HepG2 (cell line): Measurements from ENCODE around the gene MLLT10. TPM values are rescaled to one million over a fixed set of nuclear protein-coding genes. Genes with fewer than 3 reads are reported as not detected.
A peak's percentile ranks its signal among the peaks of the same experiment; 100 is the strongest.

Experiments
- AHDC1 ChIP-seq: sonication (generic); formaldehyde crosslinking; IDR thresholded peaks from 2 replicates; pipeline ENCODE4 v1.5.1; 2020; ENCODE audit warnings: mild to moderate bottlenecking, missing genetic modification reagents, borderline replicate concordance
- KAT7 ChIP-seq: IDR thresholded peaks from 2 replicates; pipeline ENCODE4 v1.6.1; 2018; ENCODE audit warnings: borderline replicate concordance, missing compliant biosample characterization
- NFE2 ChIP-seq: sonication (generic); formaldehyde crosslinking; IDR thresholded peaks from 2 replicates; pipeline ENCODE4 v1.4.0; 2020; ENCODE audit warnings: missing genetic modification reagents
- TBX3 ChIP-seq: fragments of 450-650 bp; IDR thresholded peaks from 2 replicates; pipeline ENCODE4 v1.6.1; 2017; ENCODE audit warnings: antibody characterized with exemption, mild to moderate bottlenecking, inconsistent platforms, borderline replicate concordance
- TP53 ChIP-seq: sonication (generic); formaldehyde crosslinking; conservative IDR thresholded peaks from 2 replicates; pipeline ENCODE4 v1.4.0; 2020; ENCODE audit warnings: missing genetic modification reagents
- TSC22D2 ChIP-seq: sonication (generic); formaldehyde crosslinking; IDR thresholded peaks from 2 replicates; pipeline ENCODE4 v1.5.1; 2020; ENCODE audit warnings: missing genetic modification reagents, mild to moderate bottlenecking, borderline replicate concordance
- ZNF230 ChIP-seq: sonication (generic); formaldehyde crosslinking; IDR thresholded peaks from 2 replicates; pipeline ENCODE4 v1.4.0; 2020; ENCODE audit warnings: mild to moderate bottlenecking, missing genetic modification reagents
- ZNF343 ChIP-seq: sonication (generic); formaldehyde crosslinking; IDR thresholded peaks from 2 replicates; pipeline ENCODE4 v1.4.0; 2020; ENCODE audit warnings: mild to moderate bottlenecking, missing genetic modification reagents
- ZNF563 ChIP-seq: sonication (generic); formaldehyde crosslinking; IDR thresholded peaks from 2 replicates; pipeline ENCODE4 v1.8.0; 2022; ENCODE audit warnings: mild to moderate bottlenecking, moderate library complexity, missing genetic modification reagents
- ZNF616 ChIP-seq: sonication (generic); formaldehyde crosslinking; IDR thresholded peaks from 2 replicates; pipeline ENCODE4 v1.5.0; 2020; ENCODE audit warnings: low read depth, mild to moderate bottlenecking, missing genetic modification reagents
- ZNF720 ChIP-seq: sonication (generic); formaldehyde crosslinking; IDR thresholded peaks from 2 replicates; pipeline ENCODE4 v1.4.0; 2020; ENCODE audit warnings: missing genetic modification reagents
- polyA plus RNA-seq, 8 experiments: library from polyadenylated mRNA; depleted of rRNA in 3 of 8; stranded (reverse) in 7 of 8; unstranded in 1 of 8; fragments of >200 nt; fragmentation: Illumina TruSeq in 4 of 8; extraction: Trizol in 4 of 8; gene quantifications; 2 replicates each; pipeline versions ENCODE4 v1.2.1 to v1.2.3, GENCODE V29; 2011 to 2016; ENCODE audit warnings: low read depth in 4 of 8, missing spikeins in 1 of 8, mixed read lengths in 1 of 8; ENCODE audit not compliant: insufficient read depth in 1 of 8
- total RNA-seq, 5 experiments: library from RNA; depleted of rRNA; stranded (reverse); fragments of >200 nt; fragmentation: Illumina TruSeq; extraction: Trizol; gene quantifications; 2 replicates each; pipeline ENCODE4 v1.2.3, GENCODE V29; 2016; ENCODE audit warnings: low read depth in 1 of 5
- TF ChIP-seq, protein P1 (sequence below): IDR thresholded peaks from 2 replicates; pipeline ENCODE4 v1.4.0; 2020; ENCODE audit warnings: mild to moderate bottlenecking, missing genetic modification reagents
- TF ChIP-seq, protein P2 (sequence below), 2 experiments: sonication (generic) in 1 of 2; formaldehyde crosslinking in 1 of 2; IDR thresholded peaks; 2 replicates each; pipeline versions ENCODE4 v1.4.0 to v1.6.1; 2016 to 2020; ENCODE audit warnings: borderline replicate concordance in 1 of 2, low read depth in 1 of 2, mild to moderate bottlenecking in 1 of 2, missing genetic modification reagents in 1 of 2

The MLLT10 gene
- total and polyA plus RNA-seq, 2 of the 13 experiments (the other 11 are each of a cell fraction or from before 2014, with no cell fraction given) = 51.3 to 84.1 TPM

DNA sequence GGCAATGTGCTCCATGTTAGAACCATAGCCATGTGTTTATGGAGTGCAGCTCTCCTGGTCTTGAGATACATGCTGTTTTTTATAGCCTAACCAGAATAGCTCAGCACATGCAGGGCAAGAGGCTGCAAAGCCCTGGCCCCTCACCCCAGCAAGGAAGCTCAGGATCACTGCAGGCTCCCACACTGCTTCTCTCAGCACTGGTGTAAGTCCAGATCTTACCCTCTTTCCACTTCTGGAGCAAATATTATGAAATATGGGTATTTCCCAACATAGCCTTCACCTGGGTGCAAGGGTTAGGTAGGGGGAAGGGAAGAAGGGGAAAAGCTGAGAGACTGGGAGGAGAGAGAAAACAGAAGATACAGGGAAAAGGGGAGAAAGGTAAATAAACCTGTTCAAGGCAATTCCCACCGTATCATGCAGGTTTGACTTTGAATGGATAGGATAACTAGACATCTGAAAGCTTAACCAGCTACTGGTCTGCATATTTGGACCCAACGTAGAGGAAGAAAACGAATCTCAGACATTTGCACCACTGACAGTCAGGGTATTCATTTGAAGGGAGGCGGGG lies 28.2 kb upstream of the MLLT10 start (continued):
- peak; percentile 100 for TF ChIP-seq AHDC1 (CRISPR knock-in tag)
- TF ChIP-seq ZNF616 (CRISPR knock-in tag) = no peak
- peak; percentile 63; the same call in 1 of the 2 replicates for TF ChIP-seq ZNF230 (CRISPR knock-in tag)
- TF ChIP-seq ZNF720 (CRISPR knock-in tag) = no peak
- TF ChIP-seq KAT7 = peak; percentile 93; the same call in 1 of the 2 replicates
- peak; percentile 96 for TF ChIP-seq TSC22D2 (CRISPR knock-in tag)
- no peak; the same call in 1 of the 2 replicates for TF ChIP-seq TBX3
- no peak for TF ChIP-seq ZNF343 (CRISPR knock-in tag)
- no peak for TF ChIP-seq NFE2 (CRISPR knock-in tag)
- TF ChIP-seq, protein P1, sequence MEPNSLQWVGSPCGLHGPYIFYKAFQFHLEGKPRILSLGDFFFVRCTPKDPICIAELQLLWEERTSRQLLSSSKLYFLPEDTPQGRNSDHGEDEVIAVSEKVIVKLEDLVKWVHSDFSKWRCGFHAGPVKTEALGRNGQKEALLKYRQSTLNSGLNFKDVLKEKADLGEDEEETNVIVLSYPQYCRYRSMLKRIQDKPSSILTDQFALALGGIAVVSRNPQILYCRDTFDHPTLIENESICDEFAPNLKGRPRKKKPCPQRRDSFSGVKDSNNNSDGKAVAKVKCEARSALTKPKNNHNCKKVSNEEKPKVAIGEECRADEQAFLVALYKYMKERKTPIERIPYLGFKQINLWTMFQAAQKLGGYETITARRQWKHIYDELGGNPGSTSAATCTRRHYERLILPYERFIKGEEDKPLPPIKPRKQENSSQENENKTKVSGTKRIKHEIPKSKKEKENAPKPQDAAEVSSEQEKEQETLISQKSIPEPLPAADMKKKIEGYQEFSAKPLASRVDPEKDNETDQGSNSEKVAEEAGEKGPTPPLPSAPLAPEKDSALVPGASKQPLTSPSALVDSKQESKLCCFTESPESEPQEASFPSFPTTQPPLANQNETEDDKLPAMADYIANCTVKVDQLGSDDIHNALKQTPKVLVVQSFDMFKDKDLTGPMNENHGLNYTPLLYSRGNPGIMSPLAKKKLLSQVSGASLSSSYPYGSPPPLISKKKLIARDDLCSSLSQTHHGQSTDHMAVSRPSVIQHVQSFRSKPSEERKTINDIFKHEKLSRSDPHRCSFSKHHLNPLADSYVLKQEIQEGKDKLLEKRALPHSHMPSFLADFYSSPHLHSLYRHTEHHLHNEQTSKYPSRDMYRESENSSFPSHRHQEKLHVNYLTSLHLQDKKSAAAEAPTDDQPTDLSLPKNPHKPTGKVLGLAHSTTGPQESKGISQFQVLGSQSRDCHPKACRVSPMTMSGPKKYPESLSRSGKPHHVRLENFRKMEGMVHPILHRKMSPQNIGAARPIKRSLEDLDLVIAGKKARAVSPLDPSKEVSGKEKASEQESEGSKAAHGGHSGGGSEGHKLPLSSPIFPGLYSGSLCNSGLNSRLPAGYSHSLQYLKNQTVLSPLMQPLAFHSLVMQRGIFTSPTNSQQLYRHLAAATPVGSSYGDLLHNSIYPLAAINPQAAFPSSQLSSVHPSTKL (CRISPR knock-in tag) = peak; percentile 100
- no peak; the same call in 1 of the 2 replicates for TF ChIP-seq ZNF563 (CRISPR knock-in tag)
- TF ChIP-seq TP53 = no peak
- TF ChIP-seq, protein P2, sequence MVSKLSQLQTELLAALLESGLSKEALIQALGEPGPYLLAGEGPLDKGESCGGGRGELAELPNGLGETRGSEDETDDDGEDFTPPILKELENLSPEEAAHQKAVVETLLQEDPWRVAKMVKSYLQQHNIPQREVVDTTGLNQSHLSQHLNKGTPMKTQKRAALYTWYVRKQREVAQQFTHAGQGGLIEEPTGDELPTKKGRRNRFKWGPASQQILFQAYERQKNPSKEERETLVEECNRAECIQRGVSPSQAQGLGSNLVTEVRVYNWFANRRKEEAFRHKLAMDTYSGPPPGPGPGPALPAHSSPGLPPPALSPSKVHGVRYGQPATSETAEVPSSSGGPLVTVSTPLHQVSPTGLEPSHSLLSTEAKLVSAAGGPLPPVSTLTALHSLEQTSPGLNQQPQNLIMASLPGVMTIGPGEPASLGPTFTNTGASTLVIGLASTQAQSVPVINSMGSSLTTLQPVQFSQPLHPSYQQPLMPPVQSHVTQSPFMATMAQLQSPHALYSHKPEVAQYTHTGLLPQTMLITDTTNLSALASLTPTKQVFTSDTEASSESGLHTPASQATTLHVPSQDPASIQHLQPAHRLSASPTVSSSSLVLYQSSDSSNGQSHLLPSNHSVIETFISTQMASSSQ (IDR thresholded peaks at IDR 0.05; ENCODE audit: low read depth) = peak; percentile 59; the same call in 1 of the 2 replicates
- TF ChIP-seq, protein P2 (CRISPR knock-in tag; IDR thresholded peaks at IDR 0.05; ENCODE audit: borderline replicate concordance) = peak; percentile 83; the same call in 1 of the 2 replicates
